PC-9 (cell line): ENCODE measurements around the gene S100A7. TPM values are rescaled to one million over a fixed set of nuclear protein-coding genes. Genes with fewer than 3 reads are reported as not detected.

Experiments
- BruUV-seq: library from RNA; stranded (reverse); fragments of 400-500 nt; replicated peaks from 2 replicates; lab custom pipeline; 2021; lab: Mats Ljungman, UMichigan
- CTCF ChIA-PET: fragments of 300-600 bp; sonication (Branson Sonifier 250); formaldehyde crosslinking; loops from one replicate; lab custom pipeline; 2022; ENCODE audit warnings: antibody characterized with exemption; lab: Charles Lee
- POLR2A ChIA-PET: fragments of 300-600 bp; sonication (Branson Sonifier 250); formaldehyde crosslinking; loops from one replicate; lab custom pipeline; 2022; ENCODE audit warnings: antibody characterized with exemption; ENCODE audit not compliant: unreplicated experiment; lab: Charles Lee
- DNase-seq, 2 experiments: peaks; one replicate each; pipeline versions ENCODE4 v3.0.0 to v3.0.0-alpha.2; 2015 to 2022; ENCODE audit warnings: mixed read lengths in 1 of 2
- H2AFZ ChIP-seq: fragments of 200-600 bp; sonication (generic); 2 replicates; pipeline ENCODE4 v1.8.1; 2017; ENCODE audit warnings: antibody characterized with exemption
- H3F3A ChIP-seq: fragments of 200-600 bp; sonication (generic); 2 replicates; pipeline ENCODE4 v1.8.1; 2017; ENCODE audit warnings: antibody characterized with exemption, mild to moderate bottlenecking, low read depth; ENCODE audit not compliant: insufficient read depth
- H3K27ac ChIP-seq: fragments of 200-600 bp; sonication (generic); 2 replicates; pipeline ENCODE4 v1.6.1; 2016; ENCODE audit warnings: mixed run types
- H3K27me3 ChIP-seq: fragments of 200-600 bp; sonication (generic); 2 replicates; pipeline ENCODE4 v1.6.1; 2016; ENCODE audit warnings: low read depth, mixed run types; ENCODE audit not compliant: insufficient read depth
- H3K36me3 ChIP-seq: fragments of 200-600 bp; sonication (generic); 2 replicates; pipeline ENCODE4 v1.6.1; 2016; ENCODE audit warnings: low read depth, mixed run types
- H3K4me1 ChIP-seq: fragments of 200-600 bp; sonication (generic); replicated peaks from 2 replicates; pipeline ENCODE4 v1.6.1; 2016; ENCODE audit warnings: mixed run types; ENCODE audit not compliant: insufficient read depth
- H3K4me2 ChIP-seq: fragments of 200-600 bp; sonication (generic); 2 replicates; pipeline ENCODE4 v1.6.1; 2017; ENCODE audit warnings: mixed run types
- H3K4me3 ChIP-seq: fragments of 200-600 bp; sonication (generic); 2 replicates; pipeline ENCODE4 v1.6.1; 2016; ENCODE audit warnings: mixed run types
- H3K79me2 ChIP-seq: fragments of 200-600 bp; sonication (generic); 2 replicates; pipeline ENCODE4 v1.6.1; 2017; ENCODE audit warnings: low read depth, mixed run types
- H3K9me2 ChIP-seq: fragments of 200-600 bp; sonication (generic); 2 replicates; pipeline ENCODE4 v1.8.1; 2017; ENCODE audit warnings: mild to moderate bottlenecking; ENCODE audit not compliant: insufficient read depth
- H3K9me3 ChIP-seq: fragments of 200-600 bp; sonication (generic); 2 replicates; pipeline ENCODE4 v1.8.1; 2016; ENCODE audit warnings: low read depth; ENCODE audit not compliant: insufficient read depth
- H4K20me1 ChIP-seq: fragments of 200-600 bp; sonication (generic); 2 replicates; pipeline ENCODE4 v1.8.1; 2017; ENCODE audit not compliant: insufficient read depth
- EZH2 ChIP-seq: fragments of 200-600 bp; sonication (generic); IDR thresholded peaks from 2 replicates; pipeline ENCODE4 v1.8.0; 2017; ENCODE audit warnings: antibody characterized with exemption, low read depth
- intact Hi-C: fragments of 100-400 bp; cut with micrococcal nuclease; formaldehyde crosslinking; loops from one replicate; pipeline ENCODE4 v1.10.0; 2022; ENCODE audit not compliant: unreplicated experiment
- total RNA-seq: library from RNA; stranded (reverse); gene quantifications from 2 replicates; pipeline ENCODE4 v1.2.3, GENCODE V29; 2021
- TF ChIP-seq, protein P1 (sequence below): fragments of 200-600 bp; sonication (generic); conservative IDR thresholded peaks from 2 replicates; pipeline ENCODE4 v1.6.1; 2017; ENCODE audit warnings: mixed run types, antibody characterized with exemption, mild to moderate bottlenecking, moderate library complexity

Gene S100A7
- total RNA-seq, 1 experiment from 2014 or later = not detected

DNA sequence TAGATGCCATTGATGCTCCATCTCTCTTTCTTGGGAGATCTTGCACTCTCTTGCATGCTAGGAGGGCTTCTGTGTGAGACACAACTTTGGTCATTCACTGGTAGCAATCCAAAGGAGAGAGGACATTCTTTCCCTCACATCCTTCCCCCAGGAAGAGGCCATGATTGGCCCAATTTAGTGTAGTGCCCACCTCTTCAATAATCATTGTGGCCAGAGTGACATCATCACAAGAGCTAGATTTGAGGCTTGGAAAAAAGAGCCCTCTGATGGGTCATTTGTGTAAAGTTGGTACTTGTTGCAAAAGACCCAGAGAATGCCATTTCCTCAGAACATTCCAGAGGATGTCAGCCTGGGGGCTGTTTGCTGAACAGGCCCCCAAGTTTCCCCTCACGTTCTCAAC is 45.1 kb upstream of the S100A7 start:
- no TSS peak for BruUV-seq
- POLR2A ChIA-PET = no interaction called here
- intact Hi-C loops = no loop called here

DNA sequence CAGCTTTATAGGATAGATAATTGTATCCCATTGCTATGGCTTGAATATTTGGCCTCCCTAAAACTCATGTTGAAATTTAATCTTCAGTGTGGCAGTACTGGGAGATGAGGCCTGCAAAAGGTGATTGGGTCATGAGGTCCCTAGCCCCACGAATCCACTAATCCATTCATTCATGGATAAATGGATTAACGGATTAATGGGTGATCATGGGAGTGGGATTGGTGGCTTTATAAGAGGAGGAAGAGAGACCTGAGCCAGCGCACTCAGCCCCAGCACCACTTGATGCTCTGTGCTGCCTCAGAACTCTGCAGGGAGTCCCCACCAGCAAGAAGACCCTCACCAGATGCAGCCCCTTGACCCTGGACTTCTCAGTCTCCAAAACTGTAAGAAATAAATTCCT is 43.3 kb upstream of the S100A7 start:
- BruUV-seq = no TSS peak
- CTCF ChIA-PET = no interaction called here
- intact Hi-C loops = no loop called here

More for the DNA sequence above, 45.1 kb upstream of the S100A7 start:
- no peaks in the 10 kb centered on the region for H4K20me1 ChIP-seq
- H3K9me2 ChIP-seq = no peaks in the 10 kb centered on the region
- no peak overlapping the region for H3K4me3 ChIP-seq
- CTCF ChIA-PET = interaction anchor here (1.1 kb wide), 1 partner anchor 101 kb away, joined by 3 read pairs; no protein-coding TSS in a partner anchor
- no peak overlapping the region for H3K27ac ChIP-seq
- no peaks in the 10 kb centered on the region; the same call in 1 of the 2 replicates for H3K9me3 ChIP-seq
- H3K27me3 ChIP-seq = no peaks in the 10 kb centered on the region
- no peak for DNase-seq
- peaks cover 11% of the 10 kb centered on the region for H3K4me1 ChIP-seq
- no peaks in the 10 kb centered on the region for H3K36me3 ChIP-seq
- no peaks in the 10 kb centered on the region for H3K79me2 ChIP-seq
- H3K4me2 ChIP-seq = no peak overlapping the region
- no peak for TF ChIP-seq EZH2
- TF ChIP-seq, protein P1, sequence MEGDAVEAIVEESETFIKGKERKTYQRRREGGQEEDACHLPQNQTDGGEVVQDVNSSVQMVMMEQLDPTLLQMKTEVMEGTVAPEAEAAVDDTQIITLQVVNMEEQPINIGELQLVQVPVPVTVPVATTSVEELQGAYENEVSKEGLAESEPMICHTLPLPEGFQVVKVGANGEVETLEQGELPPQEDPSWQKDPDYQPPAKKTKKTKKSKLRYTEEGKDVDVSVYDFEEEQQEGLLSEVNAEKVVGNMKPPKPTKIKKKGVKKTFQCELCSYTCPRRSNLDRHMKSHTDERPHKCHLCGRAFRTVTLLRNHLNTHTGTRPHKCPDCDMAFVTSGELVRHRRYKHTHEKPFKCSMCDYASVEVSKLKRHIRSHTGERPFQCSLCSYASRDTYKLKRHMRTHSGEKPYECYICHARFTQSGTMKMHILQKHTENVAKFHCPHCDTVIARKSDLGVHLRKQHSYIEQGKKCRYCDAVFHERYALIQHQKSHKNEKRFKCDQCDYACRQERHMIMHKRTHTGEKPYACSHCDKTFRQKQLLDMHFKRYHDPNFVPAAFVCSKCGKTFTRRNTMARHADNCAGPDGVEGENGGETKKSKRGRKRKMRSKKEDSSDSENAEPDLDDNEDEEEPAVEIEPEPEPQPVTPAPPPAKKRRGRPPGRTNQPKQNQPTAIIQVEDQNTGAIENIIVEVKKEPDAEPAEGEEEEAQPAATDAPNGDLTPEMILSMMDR = no peak
- H2AFZ ChIP-seq = no peak overlapping the region
- 0 out of 2 replicates have a peak, but pooled peaks cover 5% of the 10 kb centered on the region for H3F3A ChIP-seq

DNA sequence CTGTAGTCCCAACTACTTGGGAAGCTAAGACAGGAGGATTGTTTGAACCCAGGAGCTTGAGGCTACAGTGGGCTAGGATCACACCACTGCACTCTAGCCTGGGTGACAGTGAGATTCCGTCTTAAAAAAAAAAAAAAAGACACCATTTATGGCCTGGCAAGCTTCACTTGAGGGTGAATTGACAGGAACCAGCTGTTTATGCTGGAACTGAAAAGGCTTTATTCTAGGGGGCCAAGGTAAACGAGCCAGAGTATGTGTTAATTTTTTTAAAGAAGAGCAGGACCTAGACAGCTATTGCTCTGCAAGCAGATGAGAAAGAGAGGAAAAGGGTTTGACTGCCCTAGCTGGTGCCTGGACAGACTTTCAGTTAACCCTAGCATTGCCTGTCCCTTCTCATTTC is 38.3 kb upstream of the S100A7 start:
- Histone ChIP-seq H3K4me1 (no peaks in the 10 kb centered on the region), H4K20me1 (no peaks in the 10 kb centered on the region), H3K9me2 (no peaks in the 10 kb centered on the region), H2AFZ (no peak overlapping the region), H3K4me2 (no peak overlapping the region), H3K4me3 (no peak overlapping the region), H3K36me3 (no peaks in the 10 kb centered on the region), H3K79me2 (no peaks in the 10 kb centered on the region), H3K9me3 (no peaks in the 10 kb centered on the region; the same call in 1 of the 2 replicates), H3K27ac (no peak overlapping the region), H3F3A (no peaks in the 10 kb centered on the region), H3K27me3 (no peaks in the 10 kb centered on the region)
- intact Hi-C loops = no loop called here
- no peak for DNase-seq
- BruUV-seq = no TSS peak
- ChIA-PET POLR2A (no interaction called here), CTCF (interaction anchor here (0.7 kb wide), 1 partner anchor 146 kb away, joined by 3 read pairs; no protein-coding TSS in a partner anchor)
- TF ChIP-seq EZH2 = no peak
- TF ChIP-seq, protein P1 = no peak

More for the DNA sequence above, 43.3 kb upstream of the S100A7 start:
- no peak for TF ChIP-seq EZH2
- TF ChIP-seq, protein P1 = no peak
- Histone ChIP-seq H3K4me2 (no peak overlapping the region), H2AFZ (no peak overlapping the region), H3F3A (no peaks in the 10 kb centered on the region), H3K27ac (no peak overlapping the region), H3K9me2 (no peaks in the 10 kb centered on the region), H3K79me2 (no peaks in the 10 kb centered on the region), H3K4me3 (no peak overlapping the region), H3K9me3 (no peaks in the 10 kb centered on the region; the same call in 1 of the 2 replicates), H4K20me1 (no peaks in the 10 kb centered on the region), H3K36me3 (no peaks in the 10 kb centered on the region), H3K27me3 (no peaks in the 10 kb centered on the region), H3K4me1 (peaks cover 11% of the 10 kb centered on the region)
- DNase-seq = no peak
- POLR2A ChIA-PET = no interaction called here
